ENCODE results near the gene ZNF121.

ZNF121 gene

DNA sequence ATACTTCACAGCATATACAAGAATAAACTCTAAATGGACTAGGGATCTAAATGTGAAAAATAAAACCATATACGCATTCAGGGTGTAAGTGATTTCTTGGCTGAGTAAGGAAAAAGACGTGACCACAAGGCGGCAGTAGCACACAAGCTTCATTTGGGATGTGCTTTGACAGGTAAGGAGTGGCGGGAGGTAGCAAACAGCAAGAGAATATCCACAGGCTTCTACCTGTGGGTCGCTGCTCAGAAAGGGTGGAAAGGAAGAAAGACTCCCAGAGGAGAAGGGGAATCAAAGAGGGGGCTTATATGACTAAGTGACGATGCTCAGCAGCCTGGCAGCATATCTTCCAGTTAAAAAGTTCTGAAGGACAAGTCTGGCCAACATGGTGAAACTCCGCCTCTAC lies 2.5 kb upstream of the ZNF121 start:
- TF ChIP-seq SIN3A (IDR thresholded peaks at IDR 0.05; ENCODE audit: borderline replicate concordance, insufficient read depth, low read length) (no peak), TAF1 (IDR thresholded peaks at IDR 0.05; ENCODE audit: borderline replicate concordance, insufficient read depth, low read length) (no peak), POLR2AphosphoS5 (IDR thresholded peaks at IDR 0.05; ENCODE audit: low read depth, low read length) (no peak), FOXP2 (optimal IDR thresholded peaks at IDR 0.05; ENCODE audit: borderline replicate concordance, extremely low read depth, extremely low read length, insufficient read depth) (no peak)
- TF ChIP-seq, protein P1, sequence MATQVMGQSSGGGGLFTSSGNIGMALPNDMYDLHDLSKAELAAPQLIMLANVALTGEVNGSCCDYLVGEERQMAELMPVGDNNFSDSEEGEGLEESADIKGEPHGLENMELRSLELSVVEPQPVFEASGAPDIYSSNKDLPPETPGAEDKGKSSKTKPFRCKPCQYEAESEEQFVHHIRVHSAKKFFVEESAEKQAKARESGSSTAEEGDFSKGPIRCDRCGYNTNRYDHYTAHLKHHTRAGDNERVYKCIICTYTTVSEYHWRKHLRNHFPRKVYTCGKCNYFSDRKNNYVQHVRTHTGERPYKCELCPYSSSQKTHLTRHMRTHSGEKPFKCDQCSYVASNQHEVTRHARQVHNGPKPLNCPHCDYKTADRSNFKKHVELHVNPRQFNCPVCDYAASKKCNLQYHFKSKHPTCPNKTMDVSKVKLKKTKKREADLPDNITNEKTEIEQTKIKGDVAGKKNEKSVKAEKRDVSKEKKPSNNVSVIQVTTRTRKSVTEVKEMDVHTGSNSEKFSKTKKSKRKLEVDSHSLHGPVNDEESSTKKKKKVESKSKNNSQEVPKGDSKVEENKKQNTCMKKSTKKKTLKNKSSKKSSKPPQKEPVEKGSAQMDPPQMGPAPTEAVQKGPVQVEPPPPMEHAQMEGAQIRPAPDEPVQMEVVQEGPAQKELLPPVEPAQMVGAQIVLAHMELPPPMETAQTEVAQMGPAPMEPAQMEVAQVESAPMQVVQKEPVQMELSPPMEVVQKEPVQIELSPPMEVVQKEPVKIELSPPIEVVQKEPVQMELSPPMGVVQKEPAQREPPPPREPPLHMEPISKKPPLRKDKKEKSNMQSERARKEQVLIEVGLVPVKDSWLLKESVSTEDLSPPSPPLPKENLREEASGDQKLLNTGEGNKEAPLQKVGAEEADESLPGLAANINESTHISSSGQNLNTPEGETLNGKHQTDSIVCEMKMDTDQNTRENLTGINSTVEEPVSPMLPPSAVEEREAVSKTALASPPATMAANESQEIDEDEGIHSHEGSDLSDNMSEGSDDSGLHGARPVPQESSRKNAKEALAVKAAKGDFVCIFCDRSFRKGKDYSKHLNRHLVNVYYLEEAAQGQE (IDR thresholded peaks at IDR 0.05; ENCODE audit: insufficient read depth in 1 of 2, low read depth in 2 of 2, low read length in 2 of 2) = no peak

DNA sequence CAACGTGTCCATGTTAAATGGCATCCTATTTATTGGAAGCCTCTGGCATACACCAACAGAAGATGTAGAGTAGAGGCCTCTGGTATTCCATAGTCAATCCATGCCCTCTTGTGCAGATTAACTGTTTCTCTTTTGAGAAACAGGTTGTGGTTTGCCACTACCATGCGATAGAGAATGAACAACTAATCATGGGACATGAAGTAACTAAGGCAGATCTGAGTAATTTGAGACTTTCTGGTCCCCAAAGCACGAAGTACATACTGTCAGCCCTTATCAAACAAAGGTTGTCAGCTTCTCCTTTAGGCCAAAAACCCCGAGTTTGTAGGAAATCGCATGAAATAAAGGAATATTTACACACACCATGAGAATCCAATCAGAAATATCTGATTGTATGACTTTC lies 3.6 kb downstream of the ZNF121 start:
- no peak for TF ChIP-seq TAF1 (IDR thresholded peaks at IDR 0.05; ENCODE audit: borderline replicate concordance, insufficient read depth, low read length)
- TF ChIP-seq FOXP2 (optimal IDR thresholded peaks at IDR 0.05; ENCODE audit: borderline replicate concordance, extremely low read depth, extremely low read length, insufficient read depth) = no peak
- no peak for TF ChIP-seq POLR2AphosphoS5 (IDR thresholded peaks at IDR 0.05; ENCODE audit: low read depth, low read length)
- no peak for TF ChIP-seq SIN3A (IDR thresholded peaks at IDR 0.05; ENCODE audit: borderline replicate concordance, insufficient read depth, low read length)
- TF ChIP-seq, protein P1 (IDR thresholded peaks at IDR 0.05; ENCODE audit: insufficient read depth in 1 of 2, low read depth in 2 of 2, low read length in 2 of 2) = no peak

DNA sequence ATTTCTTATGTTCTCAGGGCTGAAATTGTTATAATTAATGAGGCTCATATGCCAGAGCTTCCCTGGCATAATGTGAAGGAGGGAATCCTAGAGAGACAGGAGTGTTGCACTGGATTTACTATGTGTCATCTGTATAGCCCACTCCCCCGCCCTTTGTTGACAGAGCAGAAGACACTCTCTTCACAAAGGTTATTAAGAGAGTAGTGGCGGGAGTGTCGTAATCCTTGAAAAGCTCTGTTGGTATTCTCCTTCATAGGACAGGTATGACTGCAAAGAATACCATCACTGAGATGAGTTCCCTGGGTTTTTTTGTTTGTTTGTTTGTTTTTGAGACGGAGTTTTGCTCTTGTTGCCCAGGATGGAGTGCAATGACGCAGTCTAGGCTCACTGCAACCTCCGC lies 14.0 kb downstream of the ZNF121 start:
- TF ChIP-seq, protein P1 (IDR thresholded peaks at IDR 0.05; ENCODE audit: insufficient read depth in 1 of 2, low read depth in 2 of 2, low read length in 2 of 2) = no peak
- TF ChIP-seq SIN3A (IDR thresholded peaks at IDR 0.05; ENCODE audit: borderline replicate concordance, insufficient read depth, low read length) (no peak), TAF1 (IDR thresholded peaks at IDR 0.05; ENCODE audit: borderline replicate concordance, insufficient read depth, low read length) (no peak)

DNA sequence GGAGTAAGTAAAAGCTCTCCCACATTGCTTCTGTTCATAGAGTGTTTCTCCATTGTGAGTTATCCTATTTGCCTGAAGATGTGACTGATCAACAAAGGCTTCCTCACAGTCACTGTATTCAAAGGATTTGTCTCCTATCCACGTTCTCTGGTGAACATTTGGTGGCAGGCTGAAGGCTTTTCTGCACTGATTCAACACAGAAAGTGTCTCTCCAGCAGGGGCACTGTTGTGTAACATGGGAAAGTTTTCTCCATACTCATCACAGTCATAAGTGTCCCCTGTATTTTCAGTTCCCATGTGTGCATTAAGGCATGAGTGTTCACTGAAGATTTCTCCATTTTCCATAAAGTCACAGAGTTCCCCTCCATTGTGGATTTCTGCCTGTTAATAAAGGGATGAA lies 17.6 kb downstream of the ZNF121 start:
- TF ChIP-seq, protein P1 (IDR thresholded peaks at IDR 0.05; ENCODE audit: insufficient read depth in 1 of 2, low read depth in 2 of 2, low read length in 2 of 2) = no peak
- no peak for TF ChIP-seq FOXP2 (optimal IDR thresholded peaks at IDR 0.05; ENCODE audit: borderline replicate concordance, extremely low read depth, extremely low read length, insufficient read depth)
- no peak for TF ChIP-seq POLR2AphosphoS5 (IDR thresholded peaks at IDR 0.05; ENCODE audit: low read depth, low read length)
- no peak for TF ChIP-seq TAF1 (IDR thresholded peaks at IDR 0.05; ENCODE audit: borderline replicate concordance, insufficient read depth, low read length)
- no peak for TF ChIP-seq SIN3A (IDR thresholded peaks at IDR 0.05; ENCODE audit: borderline replicate concordance, insufficient read depth, low read length)

Measured in PFSK-1 (cell line).